ENCODE results near the gene RMI2.
"Not testable (repeated sequence)": the region's sequence is repeated elsewhere in the genome, so short reads cannot be mapped to it uniquely, and the experiment has no call there.

DNA sequence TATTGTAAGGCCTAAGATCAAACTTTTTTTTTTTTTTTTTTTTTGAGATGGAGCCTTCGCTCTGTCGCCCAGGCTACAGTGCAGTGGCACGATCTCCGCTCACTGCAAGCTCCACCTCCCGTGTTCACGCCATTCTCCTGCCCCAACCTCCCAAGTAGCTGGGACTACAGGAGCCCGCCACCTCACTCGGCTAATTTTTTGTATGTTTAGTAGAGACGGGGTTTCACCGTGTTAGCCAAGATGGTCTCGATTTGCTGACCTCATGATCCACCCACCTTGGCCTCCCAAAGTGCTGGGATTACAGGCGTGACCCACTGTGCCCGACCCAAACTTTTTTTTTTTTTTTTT lies 25.6 kb downstream of the RMI2 start:
- TF ChIP-seq, protein P1, sequence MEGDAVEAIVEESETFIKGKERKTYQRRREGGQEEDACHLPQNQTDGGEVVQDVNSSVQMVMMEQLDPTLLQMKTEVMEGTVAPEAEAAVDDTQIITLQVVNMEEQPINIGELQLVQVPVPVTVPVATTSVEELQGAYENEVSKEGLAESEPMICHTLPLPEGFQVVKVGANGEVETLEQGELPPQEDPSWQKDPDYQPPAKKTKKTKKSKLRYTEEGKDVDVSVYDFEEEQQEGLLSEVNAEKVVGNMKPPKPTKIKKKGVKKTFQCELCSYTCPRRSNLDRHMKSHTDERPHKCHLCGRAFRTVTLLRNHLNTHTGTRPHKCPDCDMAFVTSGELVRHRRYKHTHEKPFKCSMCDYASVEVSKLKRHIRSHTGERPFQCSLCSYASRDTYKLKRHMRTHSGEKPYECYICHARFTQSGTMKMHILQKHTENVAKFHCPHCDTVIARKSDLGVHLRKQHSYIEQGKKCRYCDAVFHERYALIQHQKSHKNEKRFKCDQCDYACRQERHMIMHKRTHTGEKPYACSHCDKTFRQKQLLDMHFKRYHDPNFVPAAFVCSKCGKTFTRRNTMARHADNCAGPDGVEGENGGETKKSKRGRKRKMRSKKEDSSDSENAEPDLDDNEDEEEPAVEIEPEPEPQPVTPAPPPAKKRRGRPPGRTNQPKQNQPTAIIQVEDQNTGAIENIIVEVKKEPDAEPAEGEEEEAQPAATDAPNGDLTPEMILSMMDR (tag by site-specific recombination; IDR thresholded peaks at IDR 0.05): not testable (repeated sequence)
- not testable (repeated sequence) for TF ChIP-seq ZBTB20 (tag by site-specific recombination; IDR thresholded peaks at IDR 0.05); MYNN (tag by site-specific recombination; IDR thresholded peaks at IDR 0.05; ENCODE audit: borderline replicate concordance); KLF1 (tag by site-specific recombination; IDR thresholded peaks at IDR 0.05); YY1 (tag by site-specific recombination; IDR thresholded peaks at IDR 0.05); ZNF707 (tag by site-specific recombination; IDR thresholded peaks at IDR 0.05); ZNF558 (tag by site-specific recombination; IDR thresholded peaks at IDR 0.05); ZNF184 (tag by site-specific recombination; IDR thresholded peaks at IDR 0.05); ZNF23 (tag by site-specific recombination; IDR thresholded peaks at IDR 0.05; ENCODE audit: borderline replicate concordance); ZNF37A (tag by site-specific recombination; IDR thresholded peaks at IDR 0.05); TCF7L2 (IDR thresholded peaks at IDR 0.05; ENCODE audit: borderline replicate concordance, low read depth, low read length); ZNF140 (tag by site-specific recombination; IDR thresholded peaks at IDR 0.05)
- TF ChIP-seq, protein P2, sequence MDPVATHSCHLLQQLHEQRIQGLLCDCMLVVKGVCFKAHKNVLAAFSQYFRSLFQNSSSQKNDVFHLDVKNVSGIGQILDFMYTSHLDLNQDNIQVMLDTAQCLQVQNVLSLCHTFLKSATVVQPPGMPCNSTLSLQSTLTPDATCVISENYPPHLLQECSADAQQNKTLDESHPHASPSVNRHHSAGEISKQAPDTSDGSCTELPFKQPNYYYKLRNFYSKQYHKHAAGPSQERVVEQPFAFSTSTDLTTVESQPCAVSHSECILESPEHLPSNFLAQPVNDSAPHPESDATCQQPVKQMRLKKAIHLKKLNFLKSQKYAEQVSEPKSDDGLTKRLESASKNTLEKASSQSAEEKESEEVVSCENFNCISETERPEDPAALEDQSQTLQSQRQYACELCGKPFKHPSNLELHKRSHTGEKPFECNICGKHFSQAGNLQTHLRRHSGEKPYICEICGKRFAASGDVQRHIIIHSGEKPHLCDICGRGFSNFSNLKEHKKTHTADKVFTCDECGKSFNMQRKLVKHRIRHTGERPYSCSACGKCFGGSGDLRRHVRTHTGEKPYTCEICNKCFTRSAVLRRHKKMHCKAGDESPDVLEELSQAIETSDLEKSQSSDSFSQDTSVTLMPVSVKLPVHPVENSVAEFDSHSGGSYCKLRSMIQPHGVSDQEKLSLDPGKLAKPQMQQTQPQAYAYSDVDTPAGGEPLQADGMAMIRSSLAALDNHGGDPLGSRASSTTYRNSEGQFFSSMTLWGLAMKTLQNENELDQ (tag by site-specific recombination; IDR thresholded peaks at IDR 0.05; ENCODE audit: low read depth): not testable (repeated sequence)
